ENCODE results near the gene KCNJ12.
"Not testable (repeated sequence)": the region's sequence is repeated elsewhere in the genome, so short reads cannot be mapped to it uniquely, and the experiment has no call there.

Gene KCNJ12

DNA sequence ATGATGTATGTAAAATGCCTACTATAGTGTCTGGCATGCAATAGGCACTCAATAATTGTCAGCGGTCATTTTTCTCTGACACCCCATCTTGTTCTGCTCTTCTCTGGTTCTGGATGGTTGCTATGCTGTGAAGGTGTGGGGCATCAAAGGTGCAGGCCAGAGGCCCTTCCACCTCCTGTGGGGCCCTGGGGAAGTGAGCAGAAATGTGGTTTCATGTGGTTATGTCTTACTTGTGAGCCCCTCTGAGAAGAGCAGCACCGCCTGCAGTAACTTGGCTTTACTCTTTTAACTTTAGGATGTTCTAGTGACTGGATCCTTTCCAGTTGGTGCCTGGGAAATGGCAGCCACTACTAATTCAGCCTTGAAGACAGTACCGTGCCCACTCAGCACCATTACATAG, 32.1 kb downstream of the KCNJ12 start:
- DNase-seq (ENCODE audit: low spot score), result not testable (repeated sequence)

- DNase-seq (ENCODE audit: low spot score), result not testable (repeated sequence)
Observed at GRCh38 chr17:21408766-21409300, 32.7 kb downstream of the KCNJ12 start.

DNA sequence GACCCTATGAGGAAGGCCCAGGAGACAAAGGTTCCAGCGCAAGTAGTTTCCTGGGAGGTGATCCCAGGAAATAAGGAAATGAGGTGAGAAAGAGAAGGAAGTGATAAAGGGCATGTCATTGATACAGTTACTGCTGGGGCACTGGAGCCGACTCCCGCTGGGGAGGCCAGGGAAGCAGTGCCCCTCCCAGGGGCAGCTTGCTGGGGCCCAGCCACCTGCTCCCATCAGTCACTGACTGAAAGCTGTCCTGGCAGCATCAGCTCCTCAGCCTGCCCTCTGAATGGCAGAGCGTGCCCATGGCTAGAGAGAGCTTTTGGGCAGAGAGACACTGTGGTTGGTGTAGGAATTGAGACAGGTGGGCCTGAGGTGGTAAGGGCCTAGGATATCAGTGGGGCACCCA, 33.2 kb downstream of the KCNJ12 start:
- not testable (repeated sequence) for DNase-seq (ENCODE audit: low spot score)

GRCh38 chr17:21409971-21410370, 33.8 kb downstream of the KCNJ12 start:
- not testable (repeated sequence) for DNase-seq (ENCODE audit: low spot score)

DNA sequence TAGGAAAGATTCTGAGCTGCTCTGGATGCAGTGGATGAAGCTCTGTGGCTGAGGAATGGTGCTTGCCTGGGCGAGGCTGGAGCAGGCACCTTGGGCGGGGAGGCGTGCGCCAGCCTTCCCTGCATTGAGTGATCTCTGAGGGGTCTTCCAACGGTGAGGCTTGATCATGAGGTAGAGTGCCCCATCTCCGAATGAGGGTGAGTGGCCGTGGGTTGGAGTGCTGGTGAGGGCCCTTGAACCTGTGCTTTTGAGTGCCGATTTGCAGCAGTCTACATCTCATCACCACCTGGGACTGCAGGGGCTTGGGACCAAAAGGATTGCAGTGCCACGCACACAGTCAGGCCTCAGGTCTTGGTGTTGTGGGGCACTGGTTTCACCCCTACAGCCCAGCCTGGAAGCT, 34.2 kb downstream of the KCNJ12 start:
- not testable (repeated sequence) for DNase-seq (ENCODE audit: low spot score)

DNA sequence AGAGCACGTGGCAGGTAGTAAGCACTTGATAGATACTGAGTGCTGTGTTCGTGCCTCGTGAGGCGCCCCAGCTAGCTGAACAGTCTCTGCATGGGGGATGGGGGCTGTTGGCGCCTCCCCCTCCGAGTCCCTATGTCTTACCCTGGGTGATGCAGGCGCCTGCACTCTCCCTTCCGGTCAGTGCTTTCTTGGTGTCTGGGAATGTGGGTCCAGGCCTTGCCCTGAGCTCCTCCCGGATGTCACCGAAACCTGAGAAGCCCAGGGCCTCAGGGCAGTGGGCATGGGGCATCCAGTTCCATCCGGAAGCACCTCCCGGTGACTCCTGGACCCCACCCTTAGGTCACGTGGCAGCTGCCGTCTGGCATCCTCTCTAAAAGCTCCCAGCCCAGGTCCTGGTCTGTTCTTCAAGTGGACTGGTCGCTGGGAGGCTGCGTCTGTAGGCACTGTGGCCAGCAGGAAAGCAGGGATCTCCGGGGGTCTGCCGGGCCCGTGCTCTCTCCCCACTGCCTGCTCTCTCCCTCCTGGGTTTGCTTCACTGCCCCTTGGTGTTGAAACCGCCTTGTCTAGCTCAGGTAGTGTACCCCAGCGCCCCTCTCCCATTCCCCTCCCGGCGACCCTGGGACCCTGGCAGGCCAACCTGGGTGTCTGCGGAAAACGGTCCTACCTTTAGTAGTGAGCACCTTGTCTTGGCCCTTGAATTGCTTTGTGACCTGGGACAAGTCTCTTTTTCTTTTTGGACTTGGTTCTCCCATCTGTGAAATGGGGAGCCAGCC, 34.9 kb downstream of the KCNJ12 start:
- not testable (repeated sequence) for DNase-seq (ENCODE audit: low spot score)

DNA sequence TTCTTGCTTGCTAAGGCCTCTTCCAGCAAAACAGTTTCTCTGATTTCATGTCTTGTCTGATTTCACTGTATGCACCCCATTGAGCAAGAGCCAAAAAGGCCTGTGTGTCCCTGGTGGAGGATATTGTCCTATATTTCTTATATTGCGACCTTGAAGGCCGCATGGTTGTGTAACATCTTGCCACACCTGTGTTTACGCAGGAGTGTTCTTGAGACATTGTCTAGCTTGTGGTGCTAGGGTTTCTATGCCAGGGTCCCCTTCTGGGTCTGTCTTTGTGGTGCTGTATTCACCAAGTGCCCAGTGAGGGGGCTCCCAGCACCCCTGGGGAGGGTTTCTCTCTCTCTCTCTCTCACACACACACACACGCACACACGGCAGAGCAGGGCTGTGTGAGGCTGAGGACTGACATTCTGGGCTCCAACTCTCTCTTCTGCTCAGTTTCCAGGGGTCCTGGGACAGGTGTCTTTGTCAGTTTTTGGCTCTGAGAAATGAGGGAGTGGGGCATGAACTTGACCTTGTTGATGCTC, 35.6 kb downstream of the KCNJ12 start:
- not testable (repeated sequence) for DNase-seq (ENCODE audit: low spot score)

- not testable (repeated sequence) for DNase-seq (ENCODE audit: low spot score)
Observed at GRCh38 chr17:21412207-21412681, 36.1 kb downstream of the KCNJ12 start.

GRCh38 chr17:21413570-21414279, 37.6 kb downstream of the KCNJ12 start:
- DNase-seq (ENCODE audit: low spot score), result not testable (repeated sequence)

- not testable (repeated sequence) for DNase-seq (ENCODE audit: low spot score)
Observed at GRCh38 chr17:21414616-21415015, 38.5 kb downstream of the KCNJ12 start.

DNA sequence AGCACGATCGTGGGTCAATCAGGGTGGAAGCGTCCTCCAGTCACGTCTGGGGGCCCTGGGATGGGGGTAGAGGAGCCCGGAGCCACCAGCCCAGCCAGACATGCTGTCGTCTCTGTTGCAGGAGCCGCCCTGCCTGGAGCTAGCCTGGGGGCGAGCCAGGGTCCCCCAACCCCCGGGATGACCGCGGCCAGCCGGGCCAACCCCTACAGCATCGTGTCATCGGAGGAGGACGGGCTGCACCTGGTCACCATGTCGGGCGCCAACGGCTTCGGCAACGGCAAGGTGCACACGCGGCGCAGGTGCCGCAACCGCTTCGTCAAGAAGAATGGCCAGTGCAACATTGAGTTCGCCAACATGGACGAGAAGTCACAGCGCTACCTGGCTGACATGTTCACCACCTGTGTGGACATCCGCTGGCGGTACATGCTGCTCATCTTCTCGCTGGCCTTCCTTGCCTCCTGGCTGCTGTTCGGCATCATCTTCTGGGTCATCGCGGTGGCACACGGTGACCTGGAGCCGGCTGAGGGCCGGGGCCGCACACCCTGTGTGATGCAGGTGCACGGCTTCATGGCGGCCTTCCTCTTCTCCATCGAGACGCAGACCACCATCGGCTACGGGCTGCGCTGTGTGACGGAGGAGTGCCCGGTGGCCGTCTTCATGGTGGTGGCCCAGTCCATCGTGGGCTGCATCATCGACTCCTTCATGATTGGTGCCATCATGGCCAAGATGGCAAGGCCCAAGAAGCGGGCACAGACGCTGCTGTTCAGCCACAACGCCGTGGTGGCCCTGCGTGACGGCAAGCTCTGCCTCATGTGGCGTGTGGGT, 39.2 kb downstream of the KCNJ12 start:
- DNase-seq (ENCODE audit: low spot score), result not testable (repeated sequence)

GRCh38 chr17:21416471-21416981, 40.4 kb downstream of the KCNJ12 start:
- DNase-seq (ENCODE audit: low spot score), result not testable (repeated sequence)

DNA sequence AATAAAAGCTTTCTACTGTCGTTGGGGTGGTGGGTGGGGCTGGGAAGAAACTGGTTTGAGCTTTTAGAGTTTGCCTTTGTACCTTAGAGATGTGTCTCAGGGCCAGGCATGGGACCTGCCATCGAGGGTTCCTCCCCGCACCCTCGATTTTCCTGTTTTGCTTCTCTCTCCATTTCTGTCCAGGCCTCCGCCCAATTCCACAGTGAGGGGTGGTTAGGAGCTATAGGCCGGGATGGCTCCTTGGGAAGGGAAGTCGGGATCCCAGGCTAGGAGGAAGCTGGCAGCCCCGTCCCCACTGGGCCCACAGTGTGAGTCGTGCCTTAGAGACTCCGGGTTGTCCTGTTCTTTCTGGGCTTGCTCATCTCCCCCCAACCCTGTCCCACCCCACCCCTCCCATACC, 41.2 kb downstream of the KCNJ12 start:
- DNase-seq (ENCODE audit: low spot score), result not testable (repeated sequence)

DNA sequence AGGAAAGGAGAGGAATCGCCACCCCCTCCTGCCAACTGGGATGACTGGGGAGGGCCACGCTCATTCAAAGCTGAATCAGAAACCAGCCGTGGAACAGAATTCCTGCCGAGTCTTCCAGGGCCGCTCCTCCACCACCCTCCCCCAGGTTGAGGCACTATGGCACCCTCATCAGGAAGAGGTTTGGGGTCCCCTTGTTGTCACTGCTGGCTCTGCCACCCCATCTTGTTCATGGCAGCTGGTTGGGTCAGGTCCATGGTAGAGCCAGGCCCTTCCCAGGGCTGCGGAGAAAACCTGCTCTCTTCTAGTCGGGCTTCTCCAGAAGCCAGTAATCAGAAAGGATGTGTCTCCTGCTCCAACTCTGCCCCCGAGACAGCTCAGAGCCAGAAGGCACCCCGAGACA, 41.8 kb downstream of the KCNJ12 start:
- DNase-seq (ENCODE audit: low spot score), result no peak

DNA sequence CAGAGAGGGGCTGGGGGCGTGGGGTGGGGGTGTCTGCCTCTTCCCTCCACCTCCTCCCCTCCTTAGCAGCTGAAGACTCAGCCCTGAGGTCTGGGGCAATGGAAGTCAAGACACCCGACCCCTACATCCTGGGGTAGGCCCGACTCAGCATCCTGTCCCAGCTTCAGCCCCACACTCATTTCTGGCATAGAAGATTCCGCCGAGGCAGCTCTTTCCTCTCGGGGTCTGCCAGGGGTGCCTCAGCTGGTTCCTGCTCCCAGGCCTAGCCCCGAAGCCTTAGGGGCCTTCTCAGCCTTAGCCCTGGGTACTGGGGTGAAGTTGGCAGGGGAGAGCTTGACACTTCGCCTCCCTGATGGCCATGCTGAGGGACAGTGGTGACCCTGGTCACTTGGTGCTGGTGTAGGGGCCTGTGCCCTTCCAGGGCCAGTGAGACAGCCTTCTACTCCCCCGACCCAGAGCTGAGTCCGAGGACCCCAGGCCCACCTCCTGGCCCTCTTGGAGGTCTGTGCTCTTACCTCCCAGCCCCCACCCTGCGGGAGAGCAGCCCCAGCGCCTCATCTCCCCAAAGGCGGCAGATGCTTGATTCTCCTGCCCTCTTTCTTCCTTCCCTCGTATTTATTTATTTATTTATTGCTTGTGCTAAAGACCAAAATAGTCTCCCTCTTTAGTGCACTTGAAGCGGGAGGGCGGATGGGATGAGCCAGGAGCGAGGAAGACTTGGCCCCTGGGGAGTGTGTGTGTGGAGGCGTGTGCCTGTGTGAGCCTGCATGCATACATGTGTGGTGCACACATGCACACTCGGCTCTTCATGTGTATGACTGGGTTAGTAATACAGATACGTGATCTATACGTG, 42.5 kb downstream of the KCNJ12 start:
- no peak for DNase-seq (ENCODE audit: low spot score)

DNA sequence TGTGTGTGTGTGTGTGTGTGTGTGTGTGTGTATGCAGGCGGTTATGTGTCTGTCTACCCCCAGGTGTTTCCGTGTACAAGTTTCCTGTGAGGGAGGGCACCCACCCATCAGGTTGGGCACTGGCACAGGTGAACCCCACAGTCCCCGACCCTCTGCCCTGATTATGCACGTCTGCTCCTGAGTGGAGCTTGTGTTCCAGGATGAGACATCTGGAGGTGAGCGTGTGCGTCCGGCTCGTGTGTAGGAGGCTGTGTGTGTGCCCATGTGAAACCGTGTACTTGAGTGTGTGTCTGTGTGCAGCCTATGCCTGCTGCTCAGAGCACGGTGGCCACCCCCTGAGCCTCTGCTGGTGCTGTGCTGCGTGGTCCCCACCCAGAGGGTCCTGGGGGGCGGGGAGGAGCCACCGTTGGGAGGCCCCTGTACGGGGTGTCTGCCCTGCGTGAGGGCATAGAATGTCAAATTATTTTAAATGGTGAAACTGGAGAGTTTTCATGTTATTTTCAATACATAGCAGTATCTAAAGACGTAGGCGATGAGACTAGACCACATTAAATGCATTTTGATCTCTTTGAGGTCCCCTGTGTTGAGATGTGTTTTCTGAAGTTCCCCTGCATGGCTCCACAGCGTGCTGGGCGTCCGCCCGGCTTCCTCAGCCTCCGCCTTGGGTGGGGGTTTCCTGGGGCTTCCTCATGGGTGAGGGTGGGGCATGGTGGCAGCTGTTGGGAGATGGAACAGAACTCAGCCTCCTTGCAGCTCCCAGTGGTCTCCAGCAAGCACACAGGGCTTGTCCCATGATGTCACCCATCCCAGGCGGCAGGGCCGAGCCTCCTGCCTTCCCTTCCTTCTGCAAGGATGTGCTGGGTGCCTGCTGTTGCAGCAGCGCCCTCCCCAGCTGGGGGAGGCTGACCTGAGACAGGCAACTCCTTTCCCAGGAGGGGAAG, 43.4 kb downstream of the KCNJ12 start:
- no peak for DNase-seq (ENCODE audit: low spot score)

DNA sequence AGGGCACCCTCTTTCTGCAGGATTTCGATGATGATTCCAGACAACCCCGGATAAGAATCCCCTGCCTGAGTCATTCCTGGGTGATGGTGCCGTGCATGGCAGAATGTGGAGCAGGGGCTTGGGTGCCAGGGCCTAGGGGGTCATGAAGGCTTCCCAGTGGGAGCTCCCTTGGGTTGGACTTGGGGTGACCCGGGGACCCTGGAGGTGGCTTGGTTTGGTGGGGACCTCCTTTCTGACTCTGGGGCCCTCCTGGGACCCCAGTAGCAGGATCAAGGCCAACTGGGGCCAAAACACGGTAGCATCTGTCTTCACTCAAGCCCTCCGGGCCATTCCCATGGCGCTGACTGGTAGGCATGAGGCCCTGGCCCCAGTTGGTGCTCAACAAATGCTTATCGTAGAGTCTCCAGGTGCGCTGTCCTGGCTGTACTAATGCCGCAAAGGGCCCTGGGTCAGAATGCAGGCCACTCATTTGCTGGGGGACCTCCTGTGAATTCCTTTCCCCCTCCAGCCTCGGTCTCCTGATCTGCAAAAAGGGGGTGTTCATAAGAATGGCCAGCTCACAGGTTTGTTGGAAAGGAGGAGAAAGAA, 44.4 kb downstream of the KCNJ12 start:
- DNase-seq (ENCODE audit: low spot score), result not testable (repeated sequence)

- DNase-seq (ENCODE audit: low spot score), result not testable (repeated sequence)
Observed at GRCh38 chr17:21421421-21422310, 45.5 kb downstream of the KCNJ12 start.
